ENCODE results near the gene NPM1.

NPM1 gene

GRCh38 chr5:171449426-171449825 lies 61.8 kb downstream of the NPM1 start:
- Histone ChIP-seq H3K9me3 (ENCODE audit: control insufficient read depth, insufficient read depth, low read length) (no peaks in the 10 kb centered on the region), H3K4me1 (ENCODE audit: control insufficient read depth, insufficient read depth, low read length) (peaks cover 10% of the 10 kb centered on the region), H3K27me3 (ENCODE audit: control insufficient read depth, insufficient read depth, low read length) (peaks cover 4% of the 10 kb centered on the region), H3K4me3 (ENCODE audit: low read depth, low read length) (no peak overlapping the region), H3K9ac (ENCODE audit: low read depth, low read length) (no peak overlapping the region), H3K36me3 (ENCODE audit: control insufficient read depth, insufficient read depth, low read length) (no peaks in the 10 kb centered on the region)

GRCh38 chr5:171450423-171451331 lies 63.0 kb downstream of the NPM1 start:
- no peaks in the 10 kb centered on the region for H3K9me3 ChIP-seq (ENCODE audit: control insufficient read depth, insufficient read depth, low read length)
- no peaks in the 10 kb centered on the region for H3K36me3 ChIP-seq (ENCODE audit: control insufficient read depth, insufficient read depth, low read length)
- H3K4me3 ChIP-seq (ENCODE audit: low read depth, low read length), result peak overlapping the region; percentile 32
- H3K9ac ChIP-seq (ENCODE audit: low read depth, low read length), result no peak overlapping the region
- H3K27me3 ChIP-seq (ENCODE audit: control insufficient read depth, insufficient read depth, low read length), result peaks cover 4% of the 10 kb centered on the region
- H3K4me1 ChIP-seq (ENCODE audit: control insufficient read depth, insufficient read depth, low read length), result peaks cover 10% of the 10 kb centered on the region

GRCh38 chr5:171451421-171451820 lies 63.8 kb downstream of the NPM1 start:
- Histone ChIP-seq H3K4me3 (ENCODE audit: low read depth, low read length) (no peak overlapping the region), H3K9me3 (ENCODE audit: control insufficient read depth, insufficient read depth, low read length) (no peaks in the 10 kb centered on the region), H3K4me1 (ENCODE audit: control insufficient read depth, insufficient read depth, low read length) (peaks cover 10% of the 10 kb centered on the region), H3K27me3 (ENCODE audit: control insufficient read depth, insufficient read depth, low read length) (peaks cover 4% of the 10 kb centered on the region), H3K9ac (ENCODE audit: low read depth, low read length) (no peak overlapping the region), H3K36me3 (ENCODE audit: control insufficient read depth, insufficient read depth, low read length) (no peaks in the 10 kb centered on the region)

GRCh38 chr5:171453056-171453725 lies 65.5 kb downstream of the NPM1 start:
- H3K36me3 ChIP-seq (ENCODE audit: control insufficient read depth, insufficient read depth, low read length), result no peaks in the 10 kb centered on the region
- H3K9ac ChIP-seq (ENCODE audit: low read depth, low read length), result no peak overlapping the region
- peaks cover 4% of the 10 kb centered on the region for H3K27me3 ChIP-seq (ENCODE audit: control insufficient read depth, insufficient read depth, low read length)
- H3K9me3 ChIP-seq (ENCODE audit: control insufficient read depth, insufficient read depth, low read length), result no peaks in the 10 kb centered on the region
- peaks cover 10% of the 10 kb centered on the region for H3K4me1 ChIP-seq (ENCODE audit: control insufficient read depth, insufficient read depth, low read length)
- H3K4me3 ChIP-seq (ENCODE audit: low read depth, low read length), result no peak overlapping the region

GRCh38 chr5:171453988-171454387 lies 66.3 kb downstream of the NPM1 start:
- no peak overlapping the region for H3K4me3 ChIP-seq (ENCODE audit: low read depth, low read length)
- H3K36me3 ChIP-seq (ENCODE audit: control insufficient read depth, insufficient read depth, low read length), result no peaks in the 10 kb centered on the region
- H3K27me3 ChIP-seq (ENCODE audit: control insufficient read depth, insufficient read depth, low read length), result peaks cover 4% of the 10 kb centered on the region
- no peak overlapping the region for H3K9ac ChIP-seq (ENCODE audit: low read depth, low read length)
- peaks cover 6% of the 10 kb centered on the region for H3K4me1 ChIP-seq (ENCODE audit: control insufficient read depth, insufficient read depth, low read length)
- H3K9me3 ChIP-seq (ENCODE audit: control insufficient read depth, insufficient read depth, low read length), result no peaks in the 10 kb centered on the region

- H3K9ac ChIP-seq (ENCODE audit: low read depth, low read length), result no peak overlapping the region
- no peak overlapping the region for H3K4me3 ChIP-seq (ENCODE audit: low read depth, low read length)
- H3K9me3 ChIP-seq (ENCODE audit: control insufficient read depth, insufficient read depth, low read length), result no peaks in the 10 kb centered on the region
- H3K4me1 ChIP-seq (ENCODE audit: control insufficient read depth, insufficient read depth, low read length), result peaks cover 6% of the 10 kb centered on the region
- peaks cover 4% of the 10 kb centered on the region for H3K27me3 ChIP-seq (ENCODE audit: control insufficient read depth, insufficient read depth, low read length)
- H3K36me3 ChIP-seq (ENCODE audit: control insufficient read depth, insufficient read depth, low read length), result no peaks in the 10 kb centered on the region
These were observed 66.9 kb downstream of the NPM1 start for GRCh38 chr5:171454549-171454948.

- Histone ChIP-seq H3K27me3 (ENCODE audit: control insufficient read depth, insufficient read depth, low read length) (peaks cover 5% of the 10 kb centered on the region), H3K9ac (ENCODE audit: low read depth, low read length) (no peak overlapping the region), H3K9me3 (ENCODE audit: control insufficient read depth, insufficient read depth, low read length) (no peaks in the 10 kb centered on the region), H3K4me3 (ENCODE audit: low read depth, low read length) (no peak overlapping the region), H3K4me1 (ENCODE audit: control insufficient read depth, insufficient read depth, low read length) (no peaks in the 10 kb centered on the region), H3K36me3 (ENCODE audit: control insufficient read depth, insufficient read depth, low read length) (no peaks in the 10 kb centered on the region)
These were observed 67.9 kb downstream of the NPM1 start for GRCh38 chr5:171455522-171455921.

- H3K36me3 ChIP-seq (ENCODE audit: control insufficient read depth, insufficient read depth, low read length), result no peaks in the 10 kb centered on the region
These were observed 69.7 kb downstream of the NPM1 start for GRCh38 chr5:171457208-171457981.

GRCh38 chr5:171459839-171460238 lies 72.2 kb downstream of the NPM1 start:
- Histone ChIP-seq H3K9ac (ENCODE audit: low read depth, low read length) (no peak overlapping the region), H3K4me1 (ENCODE audit: control insufficient read depth, insufficient read depth, low read length) (peaks cover 9% of the 10 kb centered on the region), H3K27me3 (ENCODE audit: control insufficient read depth, insufficient read depth, low read length) (peaks cover 3% of the 10 kb centered on the region), H3K4me3 (ENCODE audit: low read depth, low read length) (no peak overlapping the region), H3K9me3 (ENCODE audit: control insufficient read depth, insufficient read depth, low read length) (no peaks in the 10 kb centered on the region), H3K36me3 (ENCODE audit: control insufficient read depth, insufficient read depth, low read length) (no peaks in the 10 kb centered on the region)

More at GRCh38 chr5:171457208-171457981, 69.7 kb downstream of the NPM1 start:
- H3K4me3 ChIP-seq (ENCODE audit: low read depth, low read length), result no peak overlapping the region
- peaks cover 3% of the 10 kb centered on the region for H3K4me1 ChIP-seq (ENCODE audit: control insufficient read depth, insufficient read depth, low read length)
- H3K9me3 ChIP-seq (ENCODE audit: control insufficient read depth, insufficient read depth, low read length), result no peaks in the 10 kb centered on the region
- H3K9ac ChIP-seq (ENCODE audit: low read depth, low read length), result no peak overlapping the region
- peaks cover 3% of the 10 kb centered on the region for H3K27me3 ChIP-seq (ENCODE audit: control insufficient read depth, insufficient read depth, low read length)
